Amniotic stem cell (primary cell): ENCODE measurements around the gene SH2D6.

Experiments
- DNase-seq: peaks from one replicate; lab custom pipeline; 2025; lab: John Stamatoyannopoulos, UW

SH2D6 gene

DNA sequence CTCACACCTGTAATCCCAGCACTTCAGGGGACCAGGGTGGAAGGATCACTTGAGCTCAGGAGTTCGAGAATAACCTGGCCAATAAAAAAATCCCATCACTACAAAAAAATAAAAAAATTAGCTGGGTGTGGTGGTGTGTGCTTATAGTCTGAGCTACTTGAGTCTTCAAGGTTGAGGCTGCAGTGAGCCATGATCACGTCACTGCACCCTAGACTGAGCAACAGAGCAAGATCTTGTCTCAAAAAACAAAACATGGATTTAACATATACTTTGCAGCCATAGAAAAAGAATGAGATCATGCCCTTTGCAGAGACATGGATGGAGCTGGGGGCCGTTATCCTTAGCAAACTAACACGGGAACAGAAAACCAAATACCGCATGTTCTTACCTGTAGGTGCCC lies 22.2 kb downstream of the SH2D6 start:
- DNase-seq = no peak

DNA sequence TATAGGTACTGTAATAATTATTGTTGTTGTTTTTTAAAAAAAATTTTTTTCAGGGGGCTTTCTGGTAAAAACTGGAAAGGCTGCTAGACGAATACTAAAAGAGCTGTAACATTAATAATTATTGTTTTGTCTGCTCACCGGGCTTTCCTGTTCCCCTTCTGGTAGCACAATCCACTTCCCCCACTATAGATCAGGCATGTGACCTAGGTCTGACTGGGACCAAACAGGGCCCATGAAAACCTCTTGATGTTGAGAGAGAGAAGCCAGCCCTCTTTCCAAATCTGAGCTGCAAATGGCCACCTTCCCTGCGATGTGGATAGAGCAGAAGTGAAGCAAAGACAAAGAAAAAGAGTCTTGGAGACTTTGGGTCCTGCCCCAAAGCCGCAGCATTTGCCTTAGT lies 23.4 kb downstream of the SH2D6 start:
- DNase-seq = no peak

DNA sequence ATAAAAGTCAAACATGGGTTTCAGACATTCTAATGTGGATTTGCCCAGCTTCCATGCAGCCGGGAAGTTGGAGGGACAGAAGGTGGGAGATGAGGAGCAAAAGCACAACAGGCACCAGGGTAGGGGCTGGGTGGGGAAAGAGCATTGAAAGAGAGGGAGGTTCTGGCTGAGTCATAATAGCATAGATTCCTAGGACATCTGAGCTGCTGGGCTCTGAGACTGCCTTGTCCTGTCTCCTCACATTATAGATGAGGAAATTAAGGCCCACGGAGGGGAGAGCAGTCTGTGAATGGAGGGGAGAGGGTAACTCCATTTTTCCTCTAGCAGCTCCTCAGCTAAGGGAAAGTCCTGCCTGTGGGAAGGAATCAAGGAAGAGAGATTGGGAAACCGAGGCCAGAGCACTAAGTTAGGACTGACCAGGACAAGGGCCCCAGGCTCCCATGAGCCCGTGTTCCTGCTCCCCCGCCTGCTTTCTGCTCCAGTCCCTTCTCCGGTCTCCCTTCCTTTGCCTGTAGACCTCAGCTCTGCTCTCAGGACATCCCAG lies 26.2 kb downstream of the SH2D6 start:
- DNase-seq = no peak

DNA sequence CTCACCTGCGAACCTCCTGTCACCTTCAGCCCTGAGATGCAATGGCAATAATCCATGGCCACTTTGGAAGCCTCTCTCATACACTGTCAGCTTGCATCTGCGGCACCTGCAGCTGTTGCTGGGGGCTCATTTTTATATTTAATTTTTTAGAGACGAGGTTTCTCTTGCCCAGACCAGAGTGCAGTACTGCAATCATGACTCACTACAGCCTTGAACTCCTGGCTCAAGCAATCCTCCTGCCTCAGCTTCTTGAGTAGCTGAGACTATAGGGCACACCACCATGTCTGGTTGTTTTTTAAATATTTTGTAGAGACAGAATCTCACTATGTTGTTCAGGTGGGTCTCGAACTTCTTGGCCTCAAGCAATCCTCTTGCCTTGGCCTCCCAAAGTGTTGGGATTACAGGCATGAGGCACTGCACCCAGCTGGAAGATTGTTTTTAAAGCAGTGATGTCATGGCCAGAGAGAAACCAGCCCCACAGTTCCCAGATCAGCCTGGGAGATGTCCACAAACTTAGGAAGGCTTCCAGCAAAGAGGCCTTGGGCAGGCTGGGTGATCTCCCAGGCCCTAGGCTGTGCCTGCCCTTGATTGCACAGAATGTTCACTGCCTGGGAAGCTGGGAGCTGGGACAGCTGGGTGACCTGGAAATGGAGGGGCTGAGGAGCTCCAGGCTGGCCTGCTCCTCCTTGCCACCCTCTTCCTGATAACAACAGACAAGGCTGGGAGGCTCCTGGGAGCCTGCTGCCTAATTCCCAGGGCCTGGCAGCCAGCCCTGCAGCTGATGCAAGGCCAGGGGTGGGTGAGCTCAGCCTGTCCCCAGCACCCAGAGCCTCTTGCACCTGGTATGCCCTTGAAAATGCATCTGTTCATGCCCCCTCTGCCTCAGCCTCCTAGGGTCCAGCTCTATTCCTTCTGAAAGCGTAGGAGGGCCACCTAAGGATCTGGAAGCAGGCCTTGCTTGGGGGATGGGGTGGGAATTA lies 27.1 kb downstream of the SH2D6 start:
- DNase-seq = no peak

DNA sequence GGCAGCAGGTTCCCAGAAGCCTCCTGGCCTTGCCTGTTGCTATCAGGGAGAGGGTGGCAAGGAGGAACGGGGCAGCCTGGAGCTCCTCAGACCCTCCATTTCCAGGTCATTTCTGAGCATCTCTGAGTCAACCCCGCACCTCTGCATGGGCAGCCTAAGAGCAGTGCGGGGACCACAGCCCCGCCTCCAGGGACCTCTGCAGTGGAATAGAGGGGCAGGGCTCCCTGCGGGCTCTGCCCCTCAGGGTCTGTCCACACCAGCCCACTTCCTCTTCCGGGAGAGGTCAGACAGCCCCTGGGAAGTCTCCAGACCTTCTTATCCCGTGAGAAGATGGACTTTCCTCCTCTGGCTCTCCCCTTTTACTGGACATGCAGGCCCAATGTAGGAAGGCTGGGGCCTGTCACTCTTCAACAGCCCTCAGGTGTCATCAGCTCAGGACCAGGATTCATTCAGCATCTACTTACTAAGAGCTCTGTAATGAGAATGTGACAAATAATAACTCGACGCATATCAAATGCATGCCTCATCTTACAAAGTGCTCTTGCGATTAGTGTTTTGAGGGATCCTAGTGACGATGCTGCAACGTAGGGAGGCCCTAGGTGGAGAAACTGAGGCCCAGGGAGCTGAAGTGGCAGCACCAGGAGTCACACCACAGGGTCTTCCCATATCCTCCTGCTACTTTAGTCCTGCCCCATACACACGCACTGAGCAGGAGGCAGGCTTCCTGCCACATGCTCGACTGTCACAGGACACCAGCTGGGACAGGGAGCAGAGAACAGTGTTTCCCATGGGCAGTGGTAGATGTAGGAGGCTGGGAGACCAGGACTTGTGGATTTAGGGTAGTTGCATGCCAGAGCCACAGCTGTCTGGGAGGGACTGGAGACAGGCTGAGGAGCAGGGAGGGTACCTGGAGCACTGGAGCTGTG lies 28.0 kb downstream of the SH2D6 start:
- DNase-seq = no peak

DNA sequence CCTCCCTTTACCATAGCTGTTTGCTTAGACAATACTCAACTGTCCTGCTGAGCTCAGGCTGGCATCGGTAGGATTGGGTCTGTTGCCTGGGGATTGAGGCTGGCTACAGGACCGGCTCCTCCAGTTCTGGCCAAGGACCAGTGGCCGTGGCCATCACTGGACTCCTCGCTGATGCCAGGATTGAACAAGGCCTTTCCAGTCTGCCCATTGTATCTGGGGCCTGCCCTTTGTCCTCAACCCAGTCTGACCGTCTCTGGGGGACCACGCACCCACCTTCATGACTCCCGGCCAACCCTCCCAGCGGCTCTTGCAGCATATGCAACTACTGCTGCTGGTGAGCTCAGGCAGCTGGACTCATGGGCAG lies 28.7 kb downstream of the SH2D6 start:
- no peak for DNase-seq

DNA sequence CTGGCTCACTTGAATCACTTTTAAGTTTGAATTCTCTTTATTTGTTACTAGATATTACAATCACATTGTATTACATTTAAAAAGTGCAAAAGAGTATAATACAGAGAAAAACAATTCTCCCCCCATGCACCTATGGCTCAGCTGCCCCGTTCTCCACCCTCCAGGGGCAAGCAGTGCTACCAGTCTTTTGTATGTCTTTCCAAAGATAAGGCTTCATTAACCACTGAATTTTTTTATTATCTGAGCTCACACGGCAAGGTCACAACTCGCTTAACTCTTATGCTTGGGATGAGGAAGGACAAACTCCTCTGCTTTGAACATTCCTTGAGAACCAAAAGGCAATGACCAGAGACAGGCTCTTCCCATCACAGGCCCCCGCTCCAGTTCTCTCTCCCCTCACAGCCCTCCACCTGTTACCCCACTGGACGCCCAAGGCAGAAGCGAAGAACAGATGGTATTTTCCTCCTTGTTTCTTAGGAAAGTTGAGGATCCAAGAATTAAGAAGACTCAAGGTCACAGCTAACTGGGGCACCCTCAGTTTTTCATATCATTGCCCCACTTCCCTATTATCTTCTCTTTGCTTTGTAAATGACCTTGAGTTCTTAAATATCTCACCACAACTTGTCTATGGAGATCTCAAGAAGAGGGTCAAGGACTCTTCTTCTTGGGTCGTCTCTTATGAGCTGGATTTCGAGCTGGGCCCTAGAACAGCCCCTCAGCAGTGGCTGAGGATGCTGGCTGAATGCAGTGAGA lies 30.1 kb downstream of the SH2D6 start:
- DNase-seq = no peak

DNA sequence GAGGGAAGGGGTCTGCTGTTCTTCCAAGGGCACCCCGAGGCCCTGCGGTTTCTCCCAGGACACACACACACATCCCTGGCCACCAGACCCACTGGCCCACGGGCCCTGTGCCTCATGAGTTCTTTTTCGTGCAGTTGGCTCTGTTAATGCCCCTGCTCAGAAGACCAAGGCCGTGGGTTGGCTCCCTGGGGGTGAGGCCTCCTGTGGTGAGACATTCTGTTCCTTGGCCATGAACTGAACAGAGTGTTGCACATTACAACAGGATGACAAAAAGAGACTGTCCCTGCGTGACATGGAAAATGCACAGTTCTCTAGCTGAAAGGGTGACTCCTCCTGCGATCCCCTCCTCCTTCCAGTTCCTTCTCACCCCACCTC lies 30.7 kb downstream of the SH2D6 start:
- DNase-seq = no peak

DNA sequence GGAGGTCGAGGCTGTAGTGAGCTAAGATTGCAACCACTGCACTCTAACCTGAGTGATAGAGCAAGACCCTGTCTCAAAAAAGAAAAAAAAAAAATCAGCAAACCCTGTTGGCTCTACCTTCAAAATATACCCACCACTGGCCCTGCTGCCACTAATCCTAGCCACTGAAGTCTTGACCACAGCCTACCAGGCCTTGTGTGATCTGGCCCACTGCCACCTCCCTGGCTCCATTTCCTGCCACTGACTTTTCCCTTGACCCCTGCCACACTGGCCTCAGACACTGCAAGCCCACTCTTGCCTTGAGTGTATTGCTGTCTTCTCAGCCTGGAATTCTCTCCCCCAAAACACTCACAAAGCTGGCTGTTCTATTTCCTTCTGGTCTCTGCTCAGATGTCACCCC lies 33.7 kb downstream of the SH2D6 start:
- DNase-seq = no peak

DNA sequence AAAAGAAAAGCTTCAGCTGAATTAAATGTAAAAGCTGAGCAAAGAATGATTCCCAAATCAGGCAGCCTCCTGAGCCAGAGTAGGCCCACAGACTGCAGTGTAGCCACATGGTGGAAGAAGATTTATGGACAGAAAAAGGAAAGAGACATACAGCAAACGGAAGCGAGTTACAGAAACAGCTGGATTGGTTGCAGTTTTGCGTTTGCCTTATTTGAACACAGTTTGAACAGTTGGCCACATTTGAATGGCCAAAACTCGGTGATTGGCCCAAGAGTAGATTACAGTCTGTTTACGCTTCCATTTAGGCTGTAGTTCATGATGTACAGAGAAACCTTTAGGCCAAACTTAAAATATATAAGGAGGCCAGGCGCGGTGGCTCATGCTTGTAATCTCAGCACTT lies 35.1 kb downstream of the SH2D6 start:
- no peak for DNase-seq

DNA sequence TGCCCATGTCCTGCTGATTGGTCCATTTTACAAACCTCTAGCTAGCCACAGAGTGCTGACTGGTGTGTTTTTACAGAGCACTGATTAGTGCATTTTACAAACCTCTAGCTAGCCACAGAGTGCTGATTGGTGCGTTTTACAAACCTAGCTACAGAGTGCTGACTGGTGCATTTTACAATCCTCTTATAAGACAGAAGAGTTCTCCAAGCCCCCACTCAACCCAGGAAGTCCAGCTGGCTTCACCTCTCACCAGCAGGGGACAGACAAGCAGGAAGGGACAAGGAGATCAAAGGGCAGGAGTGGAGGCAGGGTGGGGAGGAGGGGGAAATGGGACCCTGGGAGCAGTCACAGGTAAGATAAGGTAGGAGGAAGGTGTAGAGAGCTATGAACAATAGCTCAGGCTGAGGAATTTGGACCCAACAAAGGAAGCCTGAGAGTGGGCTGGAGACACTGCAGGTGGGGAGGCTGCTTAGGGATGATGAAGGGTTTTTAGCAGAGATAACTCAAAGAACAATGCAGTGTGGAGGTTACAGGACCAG lies 37.1 kb downstream of the SH2D6 start:
- DNase-seq = no peak

DNA sequence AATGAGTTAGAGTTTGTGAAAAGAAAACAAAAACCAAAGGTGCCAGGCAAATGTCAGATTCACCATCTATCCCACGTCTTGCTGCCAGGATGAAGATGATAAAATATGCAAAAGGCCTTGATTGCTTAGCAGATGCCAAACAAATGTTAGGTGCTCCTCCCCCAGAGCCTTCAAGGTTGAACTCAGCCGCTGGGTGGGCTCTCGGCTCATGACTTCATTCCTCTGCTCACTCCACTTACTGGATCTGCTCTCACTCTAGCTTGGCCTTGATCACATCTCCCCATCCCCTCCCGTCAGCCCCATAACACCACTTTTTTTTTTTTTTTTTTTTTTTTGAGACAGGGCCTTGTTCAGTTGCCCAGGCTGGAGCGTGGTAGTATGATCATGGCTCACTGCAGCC lies 38.5 kb downstream of the SH2D6 start:
- DNase-seq = no peak

DNA sequence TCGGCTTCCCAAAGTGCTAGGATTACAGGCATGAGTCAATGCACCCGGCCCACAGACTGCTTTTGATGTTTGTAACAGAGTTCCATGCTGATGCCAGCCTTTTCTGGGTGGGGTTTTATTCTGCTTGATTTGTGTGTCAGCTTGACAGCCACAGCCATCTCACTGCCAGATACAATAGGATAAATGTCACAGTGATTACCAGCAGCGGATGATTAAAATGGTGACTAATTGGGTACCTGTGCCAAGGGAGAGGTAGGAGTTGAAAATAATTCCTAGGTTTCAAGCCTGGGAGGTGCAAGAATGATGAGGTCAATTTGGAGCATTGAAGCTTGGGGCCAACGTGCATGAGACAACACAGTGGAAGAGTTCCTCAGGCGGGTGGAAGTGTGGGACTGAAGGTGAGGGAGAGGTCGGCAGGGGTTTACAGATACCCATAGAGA lies 39.4 kb downstream of the SH2D6 start:
- no peak for DNase-seq

DNA sequence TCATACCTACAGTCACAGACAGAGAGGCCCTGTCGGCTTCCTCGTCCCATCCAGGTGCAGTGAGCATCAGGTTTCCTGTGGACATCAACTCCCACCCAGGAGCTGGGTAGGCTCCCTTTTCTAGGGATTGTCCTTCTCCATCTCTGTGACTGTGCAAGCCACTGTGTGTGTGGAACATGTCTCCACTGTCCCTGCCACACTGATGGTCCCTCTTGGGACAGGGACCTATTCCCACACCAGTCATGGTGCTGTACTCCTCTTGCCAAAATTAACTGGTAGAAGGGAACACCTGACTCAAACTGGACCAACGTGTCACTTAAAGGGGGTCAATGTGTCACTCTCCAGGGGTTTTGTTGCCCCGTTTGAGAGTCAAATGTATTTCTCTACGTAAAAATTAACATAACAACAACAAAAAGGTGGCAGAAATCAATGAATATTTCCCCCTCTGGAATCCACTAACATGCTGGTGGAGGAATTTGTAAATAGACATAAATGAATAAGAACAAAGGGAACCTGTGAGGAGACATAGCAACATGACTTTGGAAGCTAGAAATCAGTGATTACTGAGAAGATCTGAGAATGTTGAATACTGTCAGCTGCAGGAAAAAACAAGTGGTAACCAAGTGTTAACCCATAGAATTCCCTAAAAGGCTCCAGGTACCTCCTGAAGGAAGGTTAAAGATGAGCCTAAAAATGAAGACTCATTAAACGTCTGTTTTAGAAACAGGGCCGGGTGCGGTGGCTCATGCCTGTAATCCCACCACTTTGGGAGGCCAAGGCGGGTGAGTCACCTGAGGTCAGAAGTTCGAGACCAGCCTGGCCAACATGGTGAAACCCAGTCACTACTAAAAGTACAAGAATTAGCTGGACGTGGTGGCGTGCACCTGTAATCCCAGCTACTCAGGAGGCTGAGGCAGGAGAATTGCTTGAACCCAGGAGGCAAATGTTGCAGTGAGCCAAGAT lies 40.4 kb downstream of the SH2D6 start:
- DNase-seq = no peak

DNA sequence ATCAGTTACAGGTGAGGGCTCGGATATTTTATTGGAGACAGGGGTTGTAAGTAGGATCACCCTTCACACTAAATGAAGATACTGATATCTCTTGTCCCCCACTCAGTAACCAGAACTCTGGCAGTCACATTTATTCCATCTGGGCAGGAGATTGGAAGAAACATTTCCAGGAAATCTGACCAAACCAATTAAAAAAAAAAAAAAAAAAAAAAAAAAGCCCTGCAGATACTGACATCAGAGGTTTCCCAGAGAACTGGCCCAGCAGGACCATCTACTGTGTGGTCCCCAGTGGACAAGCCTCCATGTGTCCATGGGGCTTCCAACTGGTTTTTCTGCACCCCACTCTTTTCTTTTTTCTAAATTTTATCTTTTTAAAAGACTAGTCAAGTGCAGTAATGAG lies 41.3 kb downstream of the SH2D6 start:
- DNase-seq = no peak

DNA sequence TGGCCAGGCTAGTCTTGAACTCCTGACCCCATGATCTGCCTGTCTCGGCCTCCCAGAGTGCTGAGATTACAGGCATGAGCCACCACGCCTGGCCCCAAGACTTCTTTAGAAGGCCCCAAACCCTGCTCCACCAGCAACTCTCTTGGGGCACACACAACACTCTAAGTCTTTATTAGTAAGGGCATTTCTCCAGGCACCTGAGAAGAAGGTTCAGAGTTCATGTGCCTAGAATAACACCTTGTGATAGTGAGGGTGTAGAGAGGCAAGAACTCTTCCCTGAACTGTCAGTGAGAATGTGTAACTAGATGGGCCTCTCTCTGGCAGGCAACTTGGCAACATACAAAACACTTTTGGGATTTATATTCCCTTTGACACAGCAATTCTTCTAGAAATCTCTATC lies 43.8 kb downstream of the SH2D6 start:
- no peak for DNase-seq

DNA sequence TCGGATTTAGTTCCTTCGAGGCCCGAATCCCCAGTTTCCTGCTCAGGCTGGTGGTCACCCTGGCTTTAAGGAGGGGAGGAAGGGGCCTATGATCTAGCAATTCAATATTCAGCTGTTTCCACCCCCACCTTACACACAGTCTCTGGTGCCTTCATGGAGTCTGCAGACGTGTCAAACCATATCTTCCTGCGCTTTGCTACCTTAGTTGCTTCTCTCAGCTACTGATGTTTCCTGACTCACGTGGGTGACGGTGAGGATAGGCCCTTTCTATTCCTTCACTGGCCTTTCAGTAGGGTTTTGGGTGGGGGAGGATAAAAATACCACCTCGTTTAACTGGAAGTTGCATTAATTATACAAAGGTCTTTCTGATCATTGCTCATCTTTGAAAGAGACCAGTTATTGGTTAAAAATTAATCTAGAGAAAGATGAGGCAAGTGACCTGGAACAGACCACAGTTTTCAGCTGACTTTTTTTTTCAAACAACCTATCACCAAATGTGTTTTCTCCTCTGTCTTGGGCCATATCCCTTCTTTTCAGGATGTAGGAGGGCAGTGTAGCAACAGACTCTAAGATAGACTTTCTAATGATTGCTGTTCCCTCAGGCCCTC lies 49.7 kb downstream of the SH2D6 start:
- DNase-seq = no peak

DNA sequence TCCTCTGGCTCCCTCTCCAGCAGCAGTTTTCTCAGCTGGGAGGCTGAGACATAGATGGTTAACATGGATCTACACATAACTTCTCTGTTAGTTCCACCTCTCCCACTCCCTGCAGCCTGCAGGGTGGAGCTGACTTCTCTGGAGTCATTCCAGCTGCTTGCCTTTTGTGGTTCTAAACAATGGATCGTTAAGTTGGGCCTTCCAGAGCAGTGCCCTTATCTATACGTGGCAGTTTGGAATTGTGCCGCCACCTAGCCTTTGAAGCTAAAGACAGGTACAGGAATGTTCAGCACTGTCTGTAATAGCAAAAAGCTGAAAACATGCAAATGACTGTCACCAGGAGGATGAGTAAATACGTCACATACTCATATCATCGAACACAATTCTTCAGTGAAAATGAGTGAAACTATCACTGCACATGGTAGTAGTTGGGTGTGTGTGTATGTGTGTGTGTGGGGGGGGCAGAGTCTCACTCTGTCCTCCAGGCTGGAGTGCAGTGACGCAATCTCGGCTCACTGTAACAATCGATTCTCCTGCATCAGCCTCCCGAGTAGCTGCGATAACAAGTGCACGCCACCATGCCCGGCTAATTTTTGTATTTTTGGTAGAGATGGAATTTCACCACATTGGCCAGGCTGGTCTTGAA lies 50.3 kb downstream of the SH2D6 start:
- no peak for DNase-seq
